Liver (tissue), 9 donors: ENCODE measurements around the gene SGCD. TPM values are rescaled to one million over a fixed set of nuclear protein-coding genes. Genes with fewer than 3 reads are reported as not detected.

ENCODE experiments used
- DNase-seq: peaks from one replicate; pipeline ENCODE4 v3.0.0-alpha.2; 2017; ENCODE audit warnings: low spot score
- H3K27ac ChIP-seq, 2 donors: one replicate each; pipeline ENCODE4 v1.7.0; 2013; ENCODE audit warnings: inconsistent platforms in 2 of 2, low read length in 2 of 2, control low read depth in 1 of 2, low read depth in 1 of 2, mild to moderate bottlenecking in 1 of 2
- H3K27me3 ChIP-seq, 4 donors: one replicate each; pipeline versions ENCODE4 v1.6.1 to v1.7.0; 2013; ENCODE audit warnings: low read length in 3 of 4, inconsistent platforms in 1 of 4, mild to moderate bottlenecking in 1 of 4, moderate library complexity in 1 of 4; ENCODE audit not compliant: control insufficient read depth in 4 of 4, insufficient read depth in 4 of 4
- H3K36me3 ChIP-seq, 4 donors: one replicate each; pipeline versions ENCODE4 v1.6.1 to v1.7.0; 2013; ENCODE audit warnings: low read length in 3 of 4, mild to moderate bottlenecking in 3 of 4, low read depth in 1 of 4, moderate library complexity in 1 of 4; ENCODE audit not compliant: control insufficient read depth in 4 of 4, insufficient read depth in 3 of 4
- H3K4me1 ChIP-seq, 4 donors: one replicate each; pipeline versions ENCODE4 v1.6.1 to v1.7.0; 2013; ENCODE audit warnings: low read length in 3 of 4, mild to moderate bottlenecking in 3 of 4, moderate library complexity in 1 of 4; ENCODE audit not compliant: control insufficient read depth in 4 of 4, insufficient read depth in 4 of 4
- H3K4me3 ChIP-seq, 3 donors: one replicate each; pipeline versions ENCODE4 v1.6.1 to v1.7.0; 2013; ENCODE audit warnings: low read length in 3 of 3, control low read depth in 1 of 3, low read depth in 1 of 3, mild to moderate bottlenecking in 1 of 3
- H3K9ac ChIP-seq, 2 donors: one replicate each; pipeline ENCODE4 v1.7.0; 2013; ENCODE audit warnings: low read length in 2 of 2, mild to moderate bottlenecking in 2 of 2, moderate library complexity in 2 of 2, control low read depth in 1 of 2, low read depth in 1 of 2
- H3K9me3 ChIP-seq, 4 donors: one replicate each; pipeline versions ENCODE4 v1.6.1 to v1.7.0; 2013; ENCODE audit warnings: low read length in 3 of 4; ENCODE audit not compliant: control insufficient read depth in 4 of 4
- FOXA2 ChIP-seq: IDR thresholded peaks from 2 replicates; pipeline ENCODE4 v1.6.1; 2016; ENCODE audit warnings: antibody characterized with exemption
- GABPA ChIP-seq, 2 donors: IDR thresholded peaks in 1 of 2; conservative IDR thresholded peaks in 1 of 2; 2 replicates each; pipeline ENCODE4 v1.6.1; 2016; ENCODE audit warnings: antibody characterized with exemption in 2 of 2, mild to moderate bottlenecking in 1 of 2, moderate library complexity in 1 of 2
- HNF4A ChIP-seq, 2 donors: conservative IDR thresholded peaks; 2 replicates each; pipeline ENCODE4 v1.6.1; 2016; ENCODE audit warnings: antibody characterized with exemption in 2 of 2, mild to moderate bottlenecking in 2 of 2
- JUND ChIP-seq, 2 donors: IDR thresholded peaks; 2 replicates each; pipeline ENCODE4 v1.6.1; 2016; ENCODE audit warnings: antibody characterized with exemption in 2 of 2
- MAX ChIP-seq: IDR thresholded peaks from 2 replicates; pipeline ENCODE4 v1.6.1; 2016; ENCODE audit warnings: antibody characterized with exemption
- NR2F2 ChIP-seq: IDR thresholded peaks from 2 replicates; pipeline ENCODE4 v1.6.1; 2016; ENCODE audit warnings: antibody characterized with exemption
- RAD21 ChIP-seq, 2 donors: IDR thresholded peaks; 2 replicates each; pipeline ENCODE4 v1.6.1; 2016; ENCODE audit warnings: antibody characterized with exemption in 2 of 2, mild to moderate bottlenecking in 2 of 2
- RXRA ChIP-seq, 2 donors: IDR thresholded peaks; 2 replicates each; pipeline ENCODE4 v1.6.1; 2017 to 2018; ENCODE audit warnings: antibody characterized with exemption in 2 of 2, mild to moderate bottlenecking in 1 of 2
- SP1 ChIP-seq: IDR thresholded peaks from 2 replicates; pipeline ENCODE4 v1.6.1; 2018; ENCODE audit warnings: antibody characterized with exemption, mild to moderate bottlenecking
- TAF1 ChIP-seq: conservative IDR thresholded peaks from 2 replicates; pipeline ENCODE4 v1.6.1; 2016; ENCODE audit warnings: antibody characterized with exemption, mild to moderate bottlenecking
- WGBS: extraction: QIAGEN DNeasy Blood & Tissue Kit; methylation state at CpG from one replicate; pipeline ENCODE4 v1.1.7; 2013; 5-methylcytosine and 5-hydroxymethylcytosine counted together
- polyA plus RNA-seq, 2 donors: library from polyadenylated mRNA; stranded (reverse) in 1 of 2; unstranded in 1 of 2; fragments of 200-250 nt in 1 of 2; fragments of >200 nt in 1 of 2; fragmentation: Nextera tagmentation in 1 of 2; extraction: Ambion mirVana in 1 of 2; gene quantifications; one replicate each; pipeline versions ENCODE4 v1.2.1 to v1.2.3, GENCODE V29; 2013 to 2015
- total RNA-seq, 2 donors: library from RNA; depleted of rRNA; stranded (reverse); fragments of >200 nt; gene quantifications; one replicate each; pipeline ENCODE4 v1.2.3, GENCODE V29; 2014
- TF ChIP-seq, protein P1 (sequence below): fragments of 150-350 bp; IDR thresholded peaks from 2 replicates; pipeline ENCODE4 v1.5.1; 2017; ENCODE audit warnings: improper control_type of control experiment, low read depth, low read length; ENCODE audit not compliant: missing input control
- TF ChIP-seq, protein P2 (sequence below): IDR thresholded peaks from 2 replicates; pipeline ENCODE4 v1.6.1; 2016; ENCODE audit warnings: antibody characterized with exemption
- TF ChIP-seq, protein P3 (sequence below): IDR thresholded peaks from 2 replicates; pipeline ENCODE4 v1.6.1; 2016; ENCODE audit warnings: antibody characterized with exemption, mild to moderate bottlenecking
- donor health status: healthy.
- donor health status: healthy.
- donor health status: healthy.
- donor health status: healthy.
- donor health status: healthy.

SGCD gene
- total and polyA plus RNA-seq, 4 donors: 0.35 to 1.7 (median 1.0) TPM

DNA sequence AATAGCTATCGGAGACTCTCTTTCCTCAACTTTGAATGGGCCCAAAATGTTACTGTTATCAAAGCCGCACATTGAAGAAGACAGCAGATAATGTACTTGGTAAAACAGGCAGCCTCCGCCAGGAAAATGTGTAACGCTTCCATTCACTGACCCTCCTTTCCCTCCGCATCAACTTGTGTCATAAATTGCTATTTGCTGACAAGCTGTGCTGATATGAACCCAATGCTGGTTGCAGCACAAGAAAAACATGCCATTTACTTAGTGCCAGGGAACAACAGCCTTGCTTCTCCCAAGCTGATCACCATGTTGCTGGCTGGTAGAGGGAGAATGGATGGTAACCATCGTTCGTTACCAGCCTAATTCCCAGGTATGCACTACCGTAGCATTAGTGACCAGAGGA, 360.6 kb downstream of the SGCD start:
- DNase-seq: no peak
- no peaks in the 10 kb centered on the region for H3K9me3 ChIP-seq
- H3K27ac ChIP-seq: no peak overlapping the region
- 89% methylated on average over 8 of the region's 8 CpGs for WGBS
- no peak overlapping the region for H3K4me3 ChIP-seq
- no peaks in the 10 kb centered on the region for H3K27me3 ChIP-seq
- H3K9ac ChIP-seq: no peak overlapping the region
- no peaks in the 10 kb centered on the region for H3K4me1 ChIP-seq
- H3K36me3 ChIP-seq: no peaks in the 10 kb centered on the region
- TF ChIP-seq SP1 (no peak), HNF4A (conservative IDR thresholded peaks at IDR 0.05) (no peak), RAD21 (IDR thresholded peaks at IDR 0.05) (no peak), MAX (no peak), NR2F2 (no peak), TAF1 (no peak)

DNA sequence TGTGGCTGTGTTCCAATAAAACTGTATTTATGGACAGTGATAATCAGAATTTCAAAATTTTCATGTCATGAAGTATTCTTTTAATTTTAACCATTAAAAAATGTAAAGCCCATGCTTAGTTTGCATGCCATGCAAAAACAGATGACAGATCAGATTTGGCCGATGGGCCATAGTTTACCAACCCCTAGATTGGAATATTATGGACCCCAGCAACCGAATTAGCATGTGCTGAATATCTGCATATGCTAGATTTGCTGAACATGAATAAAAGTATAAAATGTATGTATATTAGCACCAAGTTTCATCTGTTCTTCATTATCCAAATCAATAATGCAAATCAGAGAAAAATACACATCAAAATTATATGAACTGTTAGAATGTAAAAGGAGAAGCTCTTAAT, 364.6 kb downstream of the SGCD start:
- Histone ChIP-seq H3K9ac (no peak overlapping the region), H3K4me1 (peaks cover 0 to 11% (median 4%) of the 10 kb centered on the region in 4 donors), H3K27ac (no peak overlapping the region), H3K27me3 (no peaks in the 10 kb centered on the region), H3K4me3 (no peak overlapping the region), H3K36me3 (no peaks in the 10 kb centered on the region), H3K9me3 (no peaks in the 10 kb centered on the region)
- no peak for TF ChIP-seq RXRA (IDR thresholded peaks at IDR 0.05)
- no peak for TF ChIP-seq GABPA (IDR thresholded peaks at IDR 0.05 in 1 of 2, conservative IDR thresholded peaks at IDR 0.05 in 1 of 2)
- TF ChIP-seq HNF4A (conservative IDR thresholded peaks at IDR 0.05): no peak
- TF ChIP-seq, protein P1, sequence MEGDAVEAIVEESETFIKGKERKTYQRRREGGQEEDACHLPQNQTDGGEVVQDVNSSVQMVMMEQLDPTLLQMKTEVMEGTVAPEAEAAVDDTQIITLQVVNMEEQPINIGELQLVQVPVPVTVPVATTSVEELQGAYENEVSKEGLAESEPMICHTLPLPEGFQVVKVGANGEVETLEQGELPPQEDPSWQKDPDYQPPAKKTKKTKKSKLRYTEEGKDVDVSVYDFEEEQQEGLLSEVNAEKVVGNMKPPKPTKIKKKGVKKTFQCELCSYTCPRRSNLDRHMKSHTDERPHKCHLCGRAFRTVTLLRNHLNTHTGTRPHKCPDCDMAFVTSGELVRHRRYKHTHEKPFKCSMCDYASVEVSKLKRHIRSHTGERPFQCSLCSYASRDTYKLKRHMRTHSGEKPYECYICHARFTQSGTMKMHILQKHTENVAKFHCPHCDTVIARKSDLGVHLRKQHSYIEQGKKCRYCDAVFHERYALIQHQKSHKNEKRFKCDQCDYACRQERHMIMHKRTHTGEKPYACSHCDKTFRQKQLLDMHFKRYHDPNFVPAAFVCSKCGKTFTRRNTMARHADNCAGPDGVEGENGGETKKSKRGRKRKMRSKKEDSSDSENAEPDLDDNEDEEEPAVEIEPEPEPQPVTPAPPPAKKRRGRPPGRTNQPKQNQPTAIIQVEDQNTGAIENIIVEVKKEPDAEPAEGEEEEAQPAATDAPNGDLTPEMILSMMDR: no peak
- TF ChIP-seq MAX: no peak
- no peak for TF ChIP-seq SP1
- TF ChIP-seq JUND (IDR thresholded peaks at IDR 0.05): no peak
- TF ChIP-seq FOXA2: no peak
- TF ChIP-seq TAF1: no peak
- TF ChIP-seq RAD21 (IDR thresholded peaks at IDR 0.05): no peak
- TF ChIP-seq, protein P2, sequence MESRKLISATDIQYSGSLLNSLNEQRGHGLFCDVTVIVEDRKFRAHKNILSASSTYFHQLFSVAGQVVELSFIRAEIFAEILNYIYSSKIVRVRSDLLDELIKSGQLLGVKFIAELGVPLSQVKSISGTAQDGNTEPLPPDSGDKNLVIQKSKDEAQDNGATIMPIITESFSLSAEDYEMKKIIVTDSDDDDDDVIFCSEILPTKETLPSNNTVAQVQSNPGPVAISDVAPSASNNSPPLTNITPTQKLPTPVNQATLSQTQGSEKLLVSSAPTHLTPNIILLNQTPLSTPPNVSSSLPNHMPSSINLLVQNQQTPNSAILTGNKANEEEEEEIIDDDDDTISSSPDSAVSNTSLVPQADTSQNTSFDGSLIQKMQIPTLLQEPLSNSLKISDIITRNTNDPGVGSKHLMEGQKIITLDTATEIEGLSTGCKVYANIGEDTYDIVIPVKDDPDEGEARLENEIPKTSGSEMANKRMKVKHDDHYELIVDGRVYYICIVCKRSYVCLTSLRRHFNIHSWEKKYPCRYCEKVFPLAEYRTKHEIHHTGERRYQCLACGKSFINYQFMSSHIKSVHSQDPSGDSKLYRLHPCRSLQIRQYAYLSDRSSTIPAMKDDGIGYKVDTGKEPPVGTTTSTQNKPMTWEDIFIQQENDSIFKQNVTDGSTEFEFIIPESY: no peak
- TF ChIP-seq, protein P3, sequence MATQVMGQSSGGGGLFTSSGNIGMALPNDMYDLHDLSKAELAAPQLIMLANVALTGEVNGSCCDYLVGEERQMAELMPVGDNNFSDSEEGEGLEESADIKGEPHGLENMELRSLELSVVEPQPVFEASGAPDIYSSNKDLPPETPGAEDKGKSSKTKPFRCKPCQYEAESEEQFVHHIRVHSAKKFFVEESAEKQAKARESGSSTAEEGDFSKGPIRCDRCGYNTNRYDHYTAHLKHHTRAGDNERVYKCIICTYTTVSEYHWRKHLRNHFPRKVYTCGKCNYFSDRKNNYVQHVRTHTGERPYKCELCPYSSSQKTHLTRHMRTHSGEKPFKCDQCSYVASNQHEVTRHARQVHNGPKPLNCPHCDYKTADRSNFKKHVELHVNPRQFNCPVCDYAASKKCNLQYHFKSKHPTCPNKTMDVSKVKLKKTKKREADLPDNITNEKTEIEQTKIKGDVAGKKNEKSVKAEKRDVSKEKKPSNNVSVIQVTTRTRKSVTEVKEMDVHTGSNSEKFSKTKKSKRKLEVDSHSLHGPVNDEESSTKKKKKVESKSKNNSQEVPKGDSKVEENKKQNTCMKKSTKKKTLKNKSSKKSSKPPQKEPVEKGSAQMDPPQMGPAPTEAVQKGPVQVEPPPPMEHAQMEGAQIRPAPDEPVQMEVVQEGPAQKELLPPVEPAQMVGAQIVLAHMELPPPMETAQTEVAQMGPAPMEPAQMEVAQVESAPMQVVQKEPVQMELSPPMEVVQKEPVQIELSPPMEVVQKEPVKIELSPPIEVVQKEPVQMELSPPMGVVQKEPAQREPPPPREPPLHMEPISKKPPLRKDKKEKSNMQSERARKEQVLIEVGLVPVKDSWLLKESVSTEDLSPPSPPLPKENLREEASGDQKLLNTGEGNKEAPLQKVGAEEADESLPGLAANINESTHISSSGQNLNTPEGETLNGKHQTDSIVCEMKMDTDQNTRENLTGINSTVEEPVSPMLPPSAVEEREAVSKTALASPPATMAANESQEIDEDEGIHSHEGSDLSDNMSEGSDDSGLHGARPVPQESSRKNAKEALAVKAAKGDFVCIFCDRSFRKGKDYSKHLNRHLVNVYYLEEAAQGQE: no peak
- WGBS: 88% methylated on average over 2 of the region's 2 CpGs
- no peak for DNase-seq
